IPS DF 6.9 (cell line): ENCODE measurements around the gene ANXA4.

Experiments
- DNase-seq: peaks from one replicate; pipeline ENCODE4 v3.0.0-alpha.2; 2013; ENCODE audit warnings: low read depth, low spot score
- H3K27ac ChIP-seq: one replicate; pipeline ENCODE4 v1.5.1; 2013; ENCODE audit warnings: low read length, control low read depth
- H3K27me3 ChIP-seq: 2 replicates; pipeline ENCODE4 v1.6.1; 2013; ENCODE audit warnings: mild to moderate bottlenecking, low read length; ENCODE audit not compliant: control insufficient read depth, insufficient read depth
- H3K36me3 ChIP-seq: 2 replicates; pipeline ENCODE4 v1.6.1; 2013; ENCODE audit warnings: low read length; ENCODE audit not compliant: control insufficient read depth, insufficient read depth
- H3K4me1 ChIP-seq: 2 replicates; pipeline ENCODE4 v1.6.1; 2013; ENCODE audit warnings: low read length; ENCODE audit not compliant: control insufficient read depth, insufficient read depth
- H3K4me3 ChIP-seq: 2 replicates; pipeline ENCODE4 v1.5.1; 2013; ENCODE audit warnings: mild to moderate bottlenecking, low read length
- H3K9me3 ChIP-seq: 2 replicates; pipeline ENCODE4 v1.6.1; 2013; ENCODE audit warnings: low read length, inconsistent platforms; ENCODE audit not compliant: control insufficient read depth, insufficient read depth
- WGBS: extraction: QIAGEN DNeasy Blood & Tissue Kit; methylation state at CpG from one replicate; pipeline ENCODE4 v1.1.7; 2013; ENCODE audit warnings: mixed read lengths, missing lambda C conversion rate; ENCODE audit not compliant: insufficient read length, insufficient coverage; 5-methylcytosine and 5-hydroxymethylcytosine counted together

ANXA4 gene

GRCh38 chr2:69777786-69778105 is 35.8 kb downstream of the ANXA4 start:
- WGBS, result no CpG with 5 or more reads among the region's 4 CpGs
- H3K27ac ChIP-seq, result no peak overlapping the region

GRCh38 chr2:69779258-69780001 is 37.5 kb downstream of the ANXA4 start:
- no CpG with 5 or more reads among the region's 5 CpGs for WGBS
- H3K4me1 ChIP-seq, result peaks cover 7% of the 10 kb centered on the region; the same call in 1 of the 2 replicates

More at GRCh38 chr2:69777786-69778105, 35.8 kb downstream of the ANXA4 start:
- DNase-seq, result no peak
- Histone ChIP-seq H3K4me1 (peaks cover 7% of the 10 kb centered on the region; the same call in 1 of the 2 replicates), H3K27me3 (no peaks in the 10 kb centered on the region), H3K4me3 (no peak overlapping the region), H3K9me3 (no peaks in the 10 kb centered on the region), H3K36me3 (no peaks in the 10 kb centered on the region)

GRCh38 chr2:69780921-69781320 is 39.0 kb downstream of the ANXA4 start:
- no peak overlapping the region for H3K27ac ChIP-seq

More at GRCh38 chr2:69779258-69780001, 37.5 kb downstream of the ANXA4 start:
- Histone ChIP-seq H3K27me3 (no peaks in the 10 kb centered on the region), H3K4me3 (no peak overlapping the region), H3K36me3 (no peaks in the 10 kb centered on the region), H3K9me3 (no peaks in the 10 kb centered on the region), H3K27ac (no peak overlapping the region)
- DNase-seq, result no peak

GRCh38 chr2:69781321-69782248 is 39.7 kb downstream of the ANXA4 start:
- Histone ChIP-seq H3K4me3 (no peak overlapping the region), H3K36me3 (no peaks in the 10 kb centered on the region), H3K9me3 (no peaks in the 10 kb centered on the region), H3K4me1 (peaks cover 6% of the 10 kb centered on the region; the same call in 1 of the 2 replicates), H3K27ac (no peak overlapping the region), H3K27me3 (no peaks in the 10 kb centered on the region)
- no CpG with 5 or more reads among the region's 5 CpGs for WGBS
- DNase-seq, result no peak

More at GRCh38 chr2:69780921-69781320, 39.0 kb downstream of the ANXA4 start:
- Histone ChIP-seq H3K9me3 (no peaks in the 10 kb centered on the region), H3K4me1 (peaks cover 6% of the 10 kb centered on the region; the same call in 1 of the 2 replicates), H3K4me3 (no peak overlapping the region), H3K36me3 (no peaks in the 10 kb centered on the region), H3K27me3 (no peaks in the 10 kb centered on the region)
- WGBS, result no CpG with 5 or more reads among the region's 5 CpGs
- no peak for DNase-seq

GRCh38 chr2:69784228-69784627 is 42.3 kb downstream of the ANXA4 start:
- H3K4me3 ChIP-seq, result no peak overlapping the region
- no CpG with 5 or more reads among the region's 5 CpGs for WGBS
- no peaks in the 10 kb centered on the region for H3K27me3 ChIP-seq
- peaks cover 3% of the 10 kb centered on the region; the same call in 1 of the 2 replicates for H3K4me1 ChIP-seq
- H3K36me3 ChIP-seq, result no peaks in the 10 kb centered on the region
- no peaks in the 10 kb centered on the region for H3K9me3 ChIP-seq
- DNase-seq, result no peak
- H3K27ac ChIP-seq, result no peak overlapping the region

GRCh38 chr2:69785358-69785757 is 43.4 kb downstream of the ANXA4 start:
- Histone ChIP-seq H3K4me3 (no peak overlapping the region), H3K36me3 (no peaks in the 10 kb centered on the region), H3K9me3 (no peaks in the 10 kb centered on the region), H3K27me3 (no peaks in the 10 kb centered on the region), H3K4me1 (peaks cover 4% of the 10 kb centered on the region; the same call in 1 of the 2 replicates), H3K27ac (no peak overlapping the region)
- DNase-seq, result no peak
- no CpG with 5 or more reads among the region's 2 CpGs for WGBS

- Histone ChIP-seq H3K4me1 (peaks cover 4% of the 10 kb centered on the region; the same call in 1 of the 2 replicates), H3K9me3 (no peaks in the 10 kb centered on the region), H3K4me3 (no peak overlapping the region), H3K36me3 (no peaks in the 10 kb centered on the region), H3K27ac (no peak overlapping the region), H3K27me3 (no peaks in the 10 kb centered on the region)
- no peak for DNase-seq
- WGBS, result no CpG with 5 or more reads among the region's 4 CpGs
These were observed 44.2 kb downstream of the ANXA4 start for GRCh38 chr2:69786052-69786560.

GRCh38 chr2:69789175-69789721 is 47.3 kb downstream of the ANXA4 start:
- Histone ChIP-seq H3K27me3 (no peaks in the 10 kb centered on the region), H3K27ac (no peak overlapping the region), H3K4me3 (no peak overlapping the region), H3K9me3 (no peaks in the 10 kb centered on the region), H3K4me1 (0 out of 2 replicates have a peak, but pooled peaks cover 1% of the 10 kb centered on the region), H3K36me3 (no peaks in the 10 kb centered on the region)
- WGBS, result no CpG with 5 or more reads among the region's 7 CpGs
- no peak for DNase-seq

GRCh38 chr2:69789772-69790600 is 48.1 kb downstream of the ANXA4 start:
- no peak for DNase-seq
- Histone ChIP-seq H3K4me1 (0 out of 2 replicates have a peak, but pooled peaks cover 1% of the 10 kb centered on the region), H3K4me3 (no peak overlapping the region), H3K27me3 (no peaks in the 10 kb centered on the region), H3K36me3 (no peaks in the 10 kb centered on the region), H3K9me3 (no peaks in the 10 kb centered on the region), H3K27ac (no peak overlapping the region)
- WGBS, result no CpG with 5 or more reads among the region's 7 CpGs
